Renal cortex interstitium (tissue), 11 donors: ENCODE results near the gene DGKZ. TPM values are rescaled to one million over a fixed set of nuclear protein-coding genes. Genes with fewer than 3 reads are reported as not detected.

ENCODE experiments used
- DNase-seq, 11 donors: peaks; one replicate each; pipeline ENCODE4 v3.0.0-alpha.2; 2013; ENCODE audit warnings: low read depth in 9 of 11, low spot score in 4 of 11; ENCODE audit errors: extremely low read depth in 1 of 11
- polyA plus RNA-seq, 3 donors: library from polyadenylated mRNA; unstranded; fragments of 120-200 nt; gene quantifications; one replicate each; pipeline ENCODE4 v1.2.1, GENCODE V29; 2013; ENCODE audit not compliant: insufficient read length in 3 of 3

DGKZ gene
- polyA plus RNA-seq, 3 donors = 36.9 to 44.7 (median 40.4) TPM

DNA sequence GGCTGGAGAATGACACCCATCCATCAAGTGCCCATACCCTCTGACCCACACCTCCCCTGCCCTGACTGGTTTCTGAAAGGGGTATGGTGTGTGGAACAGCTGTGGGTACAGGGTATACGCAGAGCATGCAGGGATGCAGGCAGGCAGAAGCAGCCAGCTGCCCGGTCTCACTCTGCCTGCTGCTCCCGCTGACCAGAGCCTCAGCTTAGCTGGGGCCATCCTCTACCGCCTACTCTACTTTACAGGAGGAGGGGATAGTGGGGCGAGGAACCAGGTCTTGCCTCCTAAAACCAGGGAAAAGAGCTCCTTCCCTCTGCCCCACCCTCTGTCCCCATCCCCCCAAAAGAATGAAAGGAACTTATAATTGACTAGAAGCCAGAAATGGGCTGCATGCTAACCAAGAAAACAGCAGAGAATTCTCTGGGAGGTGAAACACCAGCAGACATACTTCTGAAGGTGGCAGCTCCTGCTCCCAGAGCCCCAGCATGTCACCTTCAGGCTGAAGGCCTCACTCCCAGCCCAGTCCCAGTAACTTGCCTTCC lies 57.3 kb downstream of the DGKZ start:
- no peak for DNase-seq

DNA sequence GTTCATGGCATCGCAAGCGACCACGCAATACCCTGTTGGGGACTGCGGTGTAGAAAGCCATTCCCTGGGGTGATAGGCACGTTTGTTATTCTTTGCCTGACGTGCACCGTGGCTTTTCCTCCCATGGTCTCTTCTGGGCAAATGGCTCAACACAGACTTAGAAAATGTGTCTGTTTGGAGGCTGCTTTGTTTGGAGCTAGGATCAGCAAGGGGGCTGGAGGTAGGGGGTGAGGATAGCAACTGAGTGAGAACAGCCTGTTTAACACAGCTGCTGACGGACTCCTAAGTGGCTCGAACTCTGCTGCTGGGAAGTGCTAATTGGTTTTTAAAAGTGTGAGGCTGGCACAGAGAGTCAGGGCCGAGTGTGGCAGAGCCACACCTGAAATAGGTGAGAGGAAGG lies 60.4 kb downstream of the DGKZ start:
- no peak for DNase-seq

DNA sequence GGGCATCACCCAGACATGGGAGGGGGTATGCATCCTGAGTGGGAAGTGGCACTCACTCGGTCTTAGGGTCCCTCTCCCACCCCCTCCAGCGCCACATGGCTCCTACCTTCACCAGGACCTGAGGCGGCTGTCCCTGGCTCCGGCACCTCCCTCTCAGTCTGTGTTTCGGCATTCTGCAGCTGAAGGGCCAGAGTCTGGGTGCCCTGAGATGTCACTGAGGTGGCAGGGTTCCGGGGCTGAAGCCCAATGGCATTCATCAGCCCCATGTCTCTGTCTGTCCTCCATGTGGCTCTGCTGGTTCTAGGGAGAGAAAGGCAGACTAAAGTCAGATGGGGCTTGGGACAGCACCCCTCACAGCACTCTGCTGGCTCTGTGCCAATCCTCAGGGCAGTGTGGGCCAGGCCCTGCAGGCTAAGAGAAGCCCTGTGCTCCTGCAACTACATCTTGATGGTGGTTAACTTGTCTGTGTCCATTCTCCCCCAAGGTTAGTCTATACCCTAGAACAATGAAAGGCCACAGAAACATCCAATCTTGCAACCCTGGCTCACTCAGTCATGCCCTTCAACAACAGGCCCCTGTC lies 61.2 kb downstream of the DGKZ start:
- no peak for DNase-seq

DNA sequence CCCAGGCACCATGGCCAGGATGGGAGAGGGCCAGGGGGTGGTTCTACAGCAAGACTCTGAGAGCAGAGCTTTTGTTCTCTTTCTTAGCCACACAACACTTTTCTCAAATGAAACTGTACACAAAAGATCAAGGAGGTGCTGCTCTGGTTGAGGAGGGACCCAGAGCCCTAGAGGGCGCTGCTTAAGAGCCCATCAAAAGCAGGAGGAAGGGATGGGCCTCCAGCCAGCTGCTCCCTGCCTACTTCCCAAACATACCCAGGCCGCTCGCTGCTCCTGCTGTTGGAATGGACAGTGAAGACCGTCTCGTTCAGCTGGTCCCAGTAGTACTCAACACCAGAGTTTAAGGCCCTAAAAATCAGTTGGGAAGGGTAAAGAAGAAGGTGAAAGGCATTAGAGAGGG lies 62.8 kb downstream of the DGKZ start:
- no peak for DNase-seq

DNA sequence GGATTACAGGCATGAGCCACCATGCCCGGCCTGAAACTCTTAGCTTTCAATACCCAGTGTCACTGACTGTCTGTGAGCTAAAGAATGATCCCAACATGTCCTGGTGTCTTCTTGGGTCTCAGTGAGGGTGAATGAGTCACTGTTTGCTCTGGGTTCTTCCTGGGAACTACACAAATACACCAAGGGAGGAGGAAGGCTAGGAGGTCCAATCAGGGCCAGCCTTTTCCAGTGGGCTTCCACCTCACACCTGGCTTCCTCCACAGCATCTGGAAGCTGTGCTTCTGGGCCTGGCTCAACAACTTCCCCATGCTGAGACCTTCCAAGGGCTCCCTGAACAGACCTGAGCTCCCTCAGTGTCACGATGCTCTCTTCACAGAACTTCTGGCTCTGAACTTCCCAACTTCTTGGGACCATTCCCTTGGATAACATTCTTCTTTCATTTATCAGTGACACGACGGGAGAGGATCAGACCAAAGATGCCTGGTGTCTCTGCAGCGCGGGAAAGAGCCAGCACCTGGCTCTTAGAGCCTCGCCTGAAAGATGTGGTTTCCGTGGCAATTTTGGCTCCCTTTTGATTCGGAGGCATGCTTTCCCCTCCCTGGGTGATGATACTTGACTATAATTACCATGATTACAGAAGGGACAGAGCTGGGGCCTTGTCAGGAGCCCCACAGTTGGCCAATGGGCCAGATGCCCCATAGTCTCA lies 66.7 kb downstream of the DGKZ start:
- no peak for DNase-seq

DNA sequence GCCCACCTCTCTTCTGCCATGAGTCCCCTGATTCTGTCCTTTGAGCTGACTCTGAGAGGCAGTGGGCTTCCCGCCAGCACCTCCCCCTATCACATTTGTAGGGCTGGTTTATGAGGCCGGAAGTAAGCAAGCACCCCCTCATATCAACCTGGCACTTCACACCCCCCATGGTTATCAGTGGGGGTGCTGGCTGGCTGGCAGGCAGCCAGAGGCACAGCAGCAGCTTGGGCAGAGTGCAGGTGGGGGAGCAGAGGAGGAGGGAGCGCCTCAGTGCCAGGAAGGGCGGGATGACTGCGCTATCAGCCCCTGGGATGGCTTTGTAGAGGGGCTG lies 67.2 kb downstream of the DGKZ start:
- no peak for DNase-seq

DNA sequence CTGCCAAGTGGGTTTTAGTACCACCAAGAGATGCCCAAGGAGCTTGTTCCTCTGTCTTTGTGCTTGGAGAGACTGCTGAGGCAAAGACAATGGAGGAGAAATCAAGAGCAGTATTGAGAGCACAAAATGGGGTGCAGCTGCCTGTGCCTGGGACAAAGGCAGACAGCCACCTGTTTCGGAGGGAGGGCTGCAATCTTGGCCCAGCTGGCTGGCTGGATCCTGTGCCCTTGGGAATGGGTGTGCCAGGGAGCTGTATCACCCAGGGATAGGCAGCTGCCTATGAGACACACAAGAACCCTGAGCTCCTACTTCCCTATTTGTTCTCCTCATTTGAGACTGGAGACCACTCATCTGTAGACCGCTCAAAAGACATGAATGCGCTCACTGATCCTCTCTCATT lies 67.6 kb downstream of the DGKZ start:
- DNase-seq = no peak

DNA sequence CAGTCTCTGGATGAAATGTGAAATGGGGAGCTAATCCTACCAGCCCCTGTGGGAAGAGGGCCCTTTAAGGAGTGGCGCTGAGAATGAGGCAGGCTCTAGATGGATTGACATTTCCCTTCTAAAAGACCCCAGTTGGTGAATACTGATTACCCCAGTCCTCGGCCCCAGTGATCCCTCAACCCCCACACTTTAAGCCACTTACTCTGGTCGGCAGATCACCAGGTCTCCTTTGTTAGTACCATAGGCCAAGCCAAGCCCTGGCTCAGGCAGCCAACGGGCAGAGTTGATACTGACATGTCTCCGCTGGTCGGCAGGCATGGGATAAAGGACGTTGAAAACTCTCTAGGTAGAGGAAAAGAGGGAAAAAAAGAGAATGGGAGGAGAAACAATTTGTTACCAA lies 70.4 kb downstream of the DGKZ start:
- DNase-seq = no peak

DNA sequence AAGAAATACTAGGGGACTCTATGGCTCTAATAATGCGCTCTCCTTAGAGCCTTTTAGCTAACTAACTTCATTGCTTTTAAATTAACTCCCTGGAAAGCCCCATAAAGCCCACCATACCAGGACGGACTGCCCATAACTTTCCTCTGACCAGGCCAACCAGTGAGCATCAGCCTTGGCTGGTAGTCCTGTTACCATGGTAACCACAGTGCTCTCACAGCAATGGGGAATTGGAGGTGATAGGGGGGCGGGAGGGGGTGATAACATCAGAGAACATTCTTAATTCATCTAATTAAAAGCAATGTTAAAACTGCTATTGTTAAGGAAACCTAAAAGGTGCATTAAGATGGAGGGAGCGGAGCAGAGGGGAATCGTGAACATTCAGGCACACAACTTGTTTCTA lies 71.5 kb downstream of the DGKZ start:
- no peak for DNase-seq

DNA sequence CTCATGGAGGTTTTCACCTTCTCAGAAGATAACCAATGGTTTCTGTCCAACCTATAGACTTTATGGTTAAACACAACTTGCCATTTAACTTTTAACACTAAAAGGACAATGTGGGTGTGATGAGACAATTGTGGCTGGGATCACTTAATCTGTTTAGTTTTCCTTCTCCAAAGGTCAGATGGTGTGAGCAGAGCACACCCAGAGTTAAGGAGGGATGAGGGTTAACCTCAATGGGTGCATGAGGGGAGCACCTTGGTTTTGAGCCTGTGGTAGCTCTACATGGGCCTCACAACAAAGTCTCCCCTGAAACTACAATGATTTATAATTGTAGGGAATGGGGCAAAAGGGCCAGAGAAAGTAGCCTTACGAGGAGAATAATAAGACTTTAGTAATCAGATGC lies 73.2 kb downstream of the DGKZ start:
- no peak for DNase-seq

DNA sequence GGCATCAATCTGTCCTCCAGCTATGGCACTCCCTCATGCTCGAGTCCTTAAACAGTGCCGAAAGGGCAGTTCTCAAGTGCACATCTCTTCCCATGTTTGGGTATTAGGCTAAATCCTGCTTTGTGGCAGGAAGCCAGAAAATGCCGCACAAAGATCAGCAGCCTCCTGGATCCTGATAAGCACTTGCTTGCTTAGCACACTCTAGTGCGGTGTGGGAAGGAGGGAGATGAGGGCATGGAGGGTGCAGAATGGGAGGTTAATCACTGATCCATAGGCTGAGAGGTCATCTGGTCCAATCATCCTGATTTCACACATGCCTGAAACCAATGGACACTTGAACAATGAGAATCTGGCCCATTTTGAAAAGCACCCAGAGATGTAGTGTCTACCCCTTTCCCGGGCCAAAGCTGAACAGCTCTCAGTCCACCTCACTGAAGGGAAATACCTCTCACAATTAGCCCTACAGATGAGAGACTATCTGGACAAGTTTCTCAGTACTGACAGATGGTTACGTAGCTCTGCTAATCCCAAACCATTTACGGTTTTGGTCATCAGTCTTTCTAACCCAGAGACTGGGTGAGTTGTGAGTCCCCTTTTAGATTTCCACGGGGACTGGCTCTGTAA lies 74.1 kb downstream of the DGKZ start:
- no peak for DNase-seq

DNA sequence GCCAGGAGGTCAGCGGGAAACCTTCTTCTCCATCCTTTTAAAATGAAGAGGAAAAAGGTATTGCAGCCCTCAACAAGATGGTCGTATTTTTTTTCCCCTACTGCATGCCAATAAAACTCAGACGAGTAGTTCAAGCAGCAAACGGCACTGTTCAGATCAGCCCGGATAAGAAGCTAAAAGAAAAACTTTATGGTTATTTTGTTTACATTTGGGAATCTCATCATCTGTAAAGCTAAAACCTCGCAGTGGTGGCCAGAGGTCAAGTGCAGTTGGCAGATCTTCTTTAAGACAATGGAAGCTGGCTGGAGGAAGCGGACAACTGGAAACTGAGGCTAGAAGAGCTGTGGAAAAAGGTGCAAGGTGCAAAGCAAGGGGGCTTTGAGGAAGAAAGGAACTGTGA lies 75.3 kb downstream of the DGKZ start:
- DNase-seq = no peak

DNA sequence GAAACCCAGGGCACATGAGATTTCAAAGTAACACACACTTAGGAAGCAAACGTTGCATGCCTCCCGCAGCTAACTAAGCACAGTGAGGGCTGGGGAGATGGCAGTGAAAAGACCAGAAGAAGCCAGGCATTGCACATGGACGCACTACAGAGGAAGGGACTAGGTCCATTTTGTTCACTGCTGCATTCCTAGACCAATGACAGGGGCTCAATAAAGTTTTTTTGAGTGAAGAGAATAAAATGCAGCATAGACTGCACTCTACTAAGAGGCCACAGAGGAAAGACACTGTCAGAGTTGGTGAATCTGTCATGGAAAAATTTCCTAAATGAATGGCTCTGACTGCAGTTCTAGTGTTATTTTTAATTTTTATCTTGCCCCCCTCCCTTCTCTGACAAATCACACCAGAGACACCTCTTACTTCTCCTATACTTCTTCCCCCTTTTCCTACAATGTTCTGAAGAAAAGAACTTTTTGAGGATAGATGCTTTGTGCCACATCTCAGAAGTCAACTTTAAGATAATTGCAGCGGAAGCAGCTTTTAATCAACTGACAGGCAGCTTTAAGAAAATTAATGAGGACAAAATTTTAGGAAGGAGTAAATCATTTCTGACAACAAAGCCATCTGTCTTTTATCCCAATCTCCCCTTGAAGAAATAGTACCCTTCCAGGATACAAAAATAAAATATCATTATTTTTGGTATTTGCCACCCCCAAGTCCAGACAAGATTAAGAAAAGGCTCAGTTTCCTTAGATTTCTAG lies 79.1 kb downstream of the DGKZ start:
- DNase-seq = no peak

DNA sequence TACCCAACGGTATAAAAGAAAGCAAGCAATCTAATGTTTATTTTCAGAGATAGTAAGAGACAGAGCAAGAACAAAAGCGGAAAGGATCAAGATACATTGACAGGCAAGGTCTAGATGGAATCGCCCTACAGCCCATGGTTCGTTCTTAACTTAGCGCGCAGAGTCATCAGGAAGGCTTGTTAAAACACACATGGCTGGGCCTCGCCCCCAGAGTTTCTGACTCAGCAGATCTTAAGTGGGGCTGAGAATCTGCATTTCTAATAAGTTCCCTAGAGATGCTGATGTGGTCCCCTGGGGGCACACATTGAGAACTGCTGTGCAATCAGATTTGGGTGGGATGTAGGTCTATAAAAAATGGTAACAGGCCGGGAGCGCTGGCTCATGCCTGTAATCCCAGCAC lies 80.1 kb downstream of the DGKZ start:
- DNase-seq = no peak

DNA sequence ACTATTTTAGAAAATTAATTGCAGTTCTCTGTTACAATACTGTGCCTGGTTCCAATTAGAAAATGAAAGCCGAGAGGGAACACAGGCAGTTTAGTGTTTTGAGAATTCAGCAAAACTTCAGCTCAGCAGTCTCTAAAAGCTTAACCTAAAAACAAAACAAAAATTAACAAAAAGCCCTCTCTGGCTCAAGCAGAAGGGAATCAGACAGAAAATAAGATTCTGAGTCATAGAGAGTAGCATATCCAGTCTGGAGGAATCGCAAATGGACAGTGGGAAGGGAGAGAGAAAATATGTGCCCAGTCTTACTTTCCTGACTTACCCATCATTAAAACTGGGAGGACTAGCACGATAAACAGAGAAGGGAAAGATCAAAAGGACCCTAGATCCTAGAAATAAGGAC lies 82.5 kb downstream of the DGKZ start:
- no peak for DNase-seq

Other genes with a start within 250 kb of the DGKZ start
- 10 to 100 TPM; 47.1 to 59.5 (median 52.6) TPM for gene PHF21A, start 226.0 kb upstream of the DGKZ start, polyA plus RNA-seq
- 10 to 100 TPM; 11.7 to 18.9 (median 16.6) TPM for gene CREB3L1, start 69.8 kb upstream of the DGKZ start, polyA plus RNA-seq
- gene MDK, start 34.2 kb downstream of the DGKZ start, polyA plus RNA-seq = 1,000 to 10,000 TPM in 1 of 3 donors, 100 to 1,000 TPM in 2; 660 to 1,040 (median 819) TPM
- gene CHRM4, start 44.3 kb downstream of the DGKZ start, polyA plus RNA-seq = under 1 TPM; 0.12 to 0.33 (median 0.24) TPM
- gene AMBRA1, start 246.6 kb downstream of the DGKZ start, polyA plus RNA-seq = 10 to 100 TPM; 24.6 to 27.7 (median 24.8) TPM